Amygdala (tissue), 56 donors: ENCODE results near the gene GOLPH3.
"Not testable (repeated sequence)": the region's sequence is repeated elsewhere in the genome, so short reads cannot be mapped to it uniquely, and the experiment has no call there.

Source experiments
- DNase-seq, 56 donors: peaks; one replicate each; lab custom pipeline; 2025; lab: John Stamatoyannopoulos, UW

GOLPH3 gene

GRCh38 chr5:32174011-32174870 is at the start of gene GOLPH3:
TSS of gene GOLPH3 (minus strand) at chr5:32174319. CDS start at chr5:32174034, 285 bp downstream.
- DNase-seq = peak; percentile 28 to 91 (median 80)

GRCh38 chr5:32222723-32223470 is 48.8 kb upstream of the GOLPH3 start:
- DNase-seq = no peak

GRCh38 chr5:32217886-32218396 is 43.8 kb upstream of the GOLPH3 start:
- peak in 43 of 56 donors; percentile 6 to 58 (median 29) for DNase-seq

GRCh38 chr5:32214344-32214743 is 40.2 kb upstream of the GOLPH3 start:
- DNase-seq = not testable (repeated sequence)

GRCh38 chr5:32210151-32210550 is 36.0 kb upstream of the GOLPH3 start:
- DNase-seq = no peak

- DNase-seq = not testable (repeated sequence)
Observed at GRCh38 chr5:32208837-32209236, 34.7 kb upstream of the GOLPH3 start.

GRCh38 chr5:32207355-32207634 is 33.2 kb upstream of the GOLPH3 start:
- no peak for DNase-seq

- DNase-seq = no peak
Observed at GRCh38 chr5:32206509-32207354, 32.6 kb upstream of the GOLPH3 start.

GRCh38 chr5:32206053-32206452 is 31.9 kb upstream of the GOLPH3 start:
- DNase-seq = no peak

GRCh38 chr5:32202394-32202793 is 28.3 kb upstream of the GOLPH3 start:
- DNase-seq = no peak

- DNase-seq = no peak
Observed at GRCh38 chr5:32201122-32201753, 27.1 kb upstream of the GOLPH3 start.

GRCh38 chr5:32197032-32197431 is 22.9 kb upstream of the GOLPH3 start:
- no peak for DNase-seq

GRCh38 chr5:32195265-32195664 is 21.1 kb upstream of the GOLPH3 start:
- DNase-seq = no peak

GRCh38 chr5:32193591-32193990 is 19.5 kb upstream of the GOLPH3 start:
- peak in 36 of 56 donors; percentile 3 to 62 (median 20) for DNase-seq

- no peak for DNase-seq
Observed at GRCh38 chr5:32190095-32190494, 16.0 kb upstream of the GOLPH3 start.

GRCh38 chr5:32187675-32188074 is 13.6 kb upstream of the GOLPH3 start:
- no peak for DNase-seq

- DNase-seq = no peak
Observed at GRCh38 chr5:32182463-32183063, 8.4 kb upstream of the GOLPH3 start.

- DNase-seq = peak in 46 of 56 donors; percentile 6 to 65 (median 34)
Observed at GRCh38 chr5:32173267-32174010, 680 bp downstream of the GOLPH3 start.

GRCh38 chr5:32172923-32173266 is 1.2 kb downstream of the GOLPH3 start:
- DNase-seq = no peak
